ENCODE results near the gene RIMKLB. TPM values are rescaled to one million over a fixed set of nuclear protein-coding genes. Genes with fewer than 3 reads are reported as not detected.
"Not testable (repeated sequence)": the region's sequence is repeated elsewhere in the genome, so short reads cannot be mapped to it uniquely, and the experiment has no call there.

Gene RIMKLB
- total RNA-seq, 2 donors from 2014 or later = 14.4 to 72.4 TPM

DNA sequence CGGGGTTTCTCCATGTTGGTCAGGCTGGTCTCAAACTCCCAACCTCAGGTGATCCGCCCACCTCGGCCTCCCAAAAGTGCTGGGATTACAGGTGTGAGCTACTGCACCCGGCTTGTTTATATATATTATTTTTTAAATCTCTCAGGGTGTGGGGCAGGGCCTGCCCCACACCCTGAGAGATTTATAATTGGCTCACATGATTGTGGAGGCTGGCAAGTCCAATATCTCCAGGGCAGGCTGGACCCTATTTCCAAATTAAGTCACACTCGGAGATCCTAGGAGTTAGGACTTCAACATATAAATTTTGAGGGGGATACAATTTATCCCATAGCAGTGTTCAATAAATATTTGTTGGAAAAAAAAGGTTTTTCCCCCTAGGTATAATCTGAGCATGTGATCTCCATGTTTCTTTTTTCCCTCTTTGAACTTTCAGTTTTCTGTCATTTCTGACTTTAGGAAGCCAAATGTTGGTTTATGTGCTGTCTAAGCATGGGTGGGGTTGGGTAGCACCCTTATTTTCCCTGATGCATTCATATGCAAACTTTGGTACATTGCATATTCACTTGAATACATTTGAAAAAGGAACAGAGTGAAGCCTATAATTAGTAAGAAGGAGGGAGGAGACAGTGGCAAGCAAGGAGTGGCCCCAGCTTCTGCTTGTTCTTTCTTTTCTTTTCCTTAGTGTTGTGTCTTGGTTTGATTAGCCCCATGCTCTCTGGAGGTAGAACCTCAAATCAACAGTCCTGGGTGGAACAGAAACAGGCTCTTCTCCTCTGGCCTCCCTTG, 116.0 kb downstream of the RIMKLB start:
- H3K27ac ChIP-seq = no peak overlapping the region
- intact Hi-C loops (cut with DNase I) = no loop called here
- DNase-seq (ENCODE audit: low spot score) = no peak
- WGBS = 70% methylated on average over 5 of the region's 5 CpGs
- no peaks in the 10 kb centered on the region for H3K36me3 ChIP-seq
- no peaks in the 10 kb centered on the region for H3K27me3 ChIP-seq (replicated peaks; ENCODE audit: insufficient read depth)
- TF ChIP-seq, protein P1, sequence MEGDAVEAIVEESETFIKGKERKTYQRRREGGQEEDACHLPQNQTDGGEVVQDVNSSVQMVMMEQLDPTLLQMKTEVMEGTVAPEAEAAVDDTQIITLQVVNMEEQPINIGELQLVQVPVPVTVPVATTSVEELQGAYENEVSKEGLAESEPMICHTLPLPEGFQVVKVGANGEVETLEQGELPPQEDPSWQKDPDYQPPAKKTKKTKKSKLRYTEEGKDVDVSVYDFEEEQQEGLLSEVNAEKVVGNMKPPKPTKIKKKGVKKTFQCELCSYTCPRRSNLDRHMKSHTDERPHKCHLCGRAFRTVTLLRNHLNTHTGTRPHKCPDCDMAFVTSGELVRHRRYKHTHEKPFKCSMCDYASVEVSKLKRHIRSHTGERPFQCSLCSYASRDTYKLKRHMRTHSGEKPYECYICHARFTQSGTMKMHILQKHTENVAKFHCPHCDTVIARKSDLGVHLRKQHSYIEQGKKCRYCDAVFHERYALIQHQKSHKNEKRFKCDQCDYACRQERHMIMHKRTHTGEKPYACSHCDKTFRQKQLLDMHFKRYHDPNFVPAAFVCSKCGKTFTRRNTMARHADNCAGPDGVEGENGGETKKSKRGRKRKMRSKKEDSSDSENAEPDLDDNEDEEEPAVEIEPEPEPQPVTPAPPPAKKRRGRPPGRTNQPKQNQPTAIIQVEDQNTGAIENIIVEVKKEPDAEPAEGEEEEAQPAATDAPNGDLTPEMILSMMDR (IDR thresholded peaks at IDR 0.05) = no peak
- H3K9me3 ChIP-seq = no peaks in the 10 kb centered on the region
- no peak overlapping the region for H3K4me3 ChIP-seq
- H3K4me1 ChIP-seq (replicated peaks) = no peaks in the 10 kb centered on the region

DNA sequence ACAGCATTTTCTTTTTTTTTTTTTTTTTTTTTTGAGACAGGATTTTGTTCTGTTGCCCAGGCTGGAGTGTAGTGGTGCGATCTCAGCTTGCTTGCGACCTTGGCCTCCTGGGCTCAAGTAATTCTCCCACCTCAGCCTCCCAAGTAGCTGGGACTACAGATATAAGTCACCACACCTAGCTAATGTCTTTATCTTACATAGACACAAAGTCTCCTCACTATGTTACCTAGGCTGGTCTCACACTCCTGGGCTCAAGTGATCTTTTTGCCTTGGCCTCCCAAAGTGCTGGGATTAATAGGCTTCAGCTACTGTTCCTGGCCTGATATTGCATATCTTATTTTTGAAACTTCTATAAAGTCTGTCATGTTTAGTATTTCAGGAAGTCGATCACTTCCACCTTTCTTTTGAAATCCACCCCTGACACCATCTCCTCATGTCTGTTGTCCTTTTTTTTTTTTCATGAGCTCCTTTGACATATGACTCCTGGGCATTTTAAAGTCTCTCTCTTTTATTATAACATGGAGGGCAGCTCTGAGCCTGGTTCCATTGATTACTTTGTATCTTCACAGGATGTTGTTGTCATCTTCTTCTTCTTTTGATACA, 118.8 kb downstream of the RIMKLB start:
- Histone ChIP-seq H3K9me3 (no peaks in the 10 kb centered on the region), H3K4me1 (replicated peaks) (no peaks in the 10 kb centered on the region), H3K27ac (no peak overlapping the region), H3K27me3 (replicated peaks; ENCODE audit: insufficient read depth) (no peaks in the 10 kb centered on the region), H3K36me3 (no peaks in the 10 kb centered on the region), H3K4me3 (no peak overlapping the region)
- DNase-seq (ENCODE audit: low spot score) = no peak
- WGBS = 87% methylated on average over 3 of the region's 3 CpGs
- TF ChIP-seq POLR2AphosphoS5 (IDR thresholded peaks at IDR 0.05) (no peak), POLR2A (IDR thresholded peaks at IDR 0.05) (no peak)
- TF ChIP-seq, protein P1 (IDR thresholded peaks at IDR 0.05) = no peak
- intact Hi-C loops (cut with DNase I) = no loop called here

DNA sequence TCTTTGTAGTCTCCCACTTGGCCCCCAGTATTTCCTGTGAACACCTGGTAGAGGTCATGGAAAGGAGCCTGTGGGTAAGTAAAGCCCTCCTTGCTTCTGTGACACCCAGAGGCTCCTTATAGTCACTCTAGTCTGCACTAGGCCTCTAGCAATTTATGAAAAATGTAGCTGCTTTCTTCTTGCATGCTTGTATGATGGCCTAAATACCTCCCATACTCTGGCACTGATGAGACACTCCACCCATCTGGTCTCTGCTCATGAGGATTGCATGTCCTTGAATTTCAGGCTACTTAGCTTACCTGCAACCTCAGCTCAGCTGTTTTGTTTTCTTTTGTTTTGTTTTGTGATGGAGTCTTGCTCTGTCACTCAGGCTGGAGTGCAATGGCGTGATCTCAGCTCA, 120.1 kb downstream of the RIMKLB start:
- no peak for DNase-seq (ENCODE audit: low spot score)
- no peaks in the 10 kb centered on the region for H3K36me3 ChIP-seq
- H3K27me3 ChIP-seq (replicated peaks; ENCODE audit: insufficient read depth) = no peaks in the 10 kb centered on the region
- H3K4me1 ChIP-seq (replicated peaks) = no peaks in the 10 kb centered on the region
- H3K27ac ChIP-seq = no peak overlapping the region
- no peaks in the 10 kb centered on the region for H3K9me3 ChIP-seq
- H3K4me3 ChIP-seq = no peak overlapping the region
- WGBS = 89% methylated on average over 1 of the region's 1 CpG
- no peak for TF ChIP-seq POLR2A (IDR thresholded peaks at IDR 0.05)
- no peak for TF ChIP-seq POLR2AphosphoS5 (IDR thresholded peaks at IDR 0.05)
- TF ChIP-seq, protein P1 (IDR thresholded peaks at IDR 0.05) = no peak
- intact Hi-C loops (cut with DNase I) = no loop called here

DNA sequence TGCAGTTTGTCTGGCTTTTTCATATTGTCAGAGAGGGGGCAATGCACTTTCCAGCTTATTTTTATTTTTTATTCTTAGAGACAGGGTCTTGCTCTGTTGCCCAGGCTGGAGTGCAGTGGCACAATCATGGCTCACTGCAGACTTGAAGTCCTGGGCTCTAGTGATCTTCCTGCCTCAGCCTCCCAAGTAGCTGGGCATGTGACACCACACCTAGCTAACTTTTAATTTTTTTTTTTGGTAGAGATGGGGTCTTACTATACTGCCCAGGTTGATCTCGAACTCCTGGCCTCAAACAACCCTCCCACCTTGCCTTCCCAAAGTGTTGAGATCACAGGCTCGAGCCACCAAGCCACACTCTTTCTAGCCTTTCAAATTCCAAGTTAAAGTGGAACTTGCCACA, 120.7 kb downstream of the RIMKLB start:
- Histone ChIP-seq H3K27me3 (replicated peaks; ENCODE audit: insufficient read depth) (no peaks in the 10 kb centered on the region), H3K9me3 (no peaks in the 10 kb centered on the region), H3K4me3 (no peak overlapping the region), H3K27ac (no peak overlapping the region), H3K36me3 (no peaks in the 10 kb centered on the region), H3K4me1 (replicated peaks) (peaks cover 2% of the 10 kb centered on the region)
- WGBS = 84% methylated on average over 2 of the region's 2 CpGs
- intact Hi-C loops (cut with DNase I) = no loop called here
- TF ChIP-seq POLR2AphosphoS5 (IDR thresholded peaks at IDR 0.05) = no peak
- TF ChIP-seq, protein P1 (IDR thresholded peaks at IDR 0.05) = no peak
- no peak for TF ChIP-seq POLR2A (IDR thresholded peaks at IDR 0.05)
- no peak for DNase-seq (ENCODE audit: low spot score)

DNA sequence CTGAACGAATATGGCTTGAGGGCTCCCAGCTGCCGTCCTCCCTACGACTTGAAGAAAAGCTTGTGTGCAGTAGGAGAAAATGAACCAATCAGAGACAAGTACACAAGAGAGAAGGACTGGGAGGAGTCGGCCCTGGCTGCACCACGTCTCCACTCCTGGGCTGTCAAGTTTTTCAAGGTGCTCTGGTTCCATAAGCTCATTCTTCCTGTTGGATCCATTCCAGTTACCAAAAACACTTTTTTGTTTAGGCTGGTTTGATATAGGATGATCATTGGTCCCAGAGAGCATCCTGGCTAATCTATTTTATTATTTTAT, 121.8 kb downstream of the RIMKLB start:
- TF ChIP-seq POLR2A (IDR thresholded peaks at IDR 0.05) (no peak), POLR2AphosphoS5 (IDR thresholded peaks at IDR 0.05) (no peak)
- TF ChIP-seq, protein P1 (IDR thresholded peaks at IDR 0.05) = no peak
- H3K36me3 ChIP-seq = no peaks in the 10 kb centered on the region
- H3K27ac ChIP-seq = no peak overlapping the region
- no peak overlapping the region for H3K4me3 ChIP-seq
- WGBS = 24% methylated on average over 5 of the region's 5 CpGs
- intact Hi-C loops (cut with DNase I) = no loop called here
- DNase-seq (ENCODE audit: low spot score) = no peak
- peaks cover 3% of the 10 kb centered on the region for H3K4me1 ChIP-seq (replicated peaks)
- H3K9me3 ChIP-seq = no peaks in the 10 kb centered on the region
- no peaks in the 10 kb centered on the region for H3K27me3 ChIP-seq (replicated peaks; ENCODE audit: insufficient read depth)

DNA sequence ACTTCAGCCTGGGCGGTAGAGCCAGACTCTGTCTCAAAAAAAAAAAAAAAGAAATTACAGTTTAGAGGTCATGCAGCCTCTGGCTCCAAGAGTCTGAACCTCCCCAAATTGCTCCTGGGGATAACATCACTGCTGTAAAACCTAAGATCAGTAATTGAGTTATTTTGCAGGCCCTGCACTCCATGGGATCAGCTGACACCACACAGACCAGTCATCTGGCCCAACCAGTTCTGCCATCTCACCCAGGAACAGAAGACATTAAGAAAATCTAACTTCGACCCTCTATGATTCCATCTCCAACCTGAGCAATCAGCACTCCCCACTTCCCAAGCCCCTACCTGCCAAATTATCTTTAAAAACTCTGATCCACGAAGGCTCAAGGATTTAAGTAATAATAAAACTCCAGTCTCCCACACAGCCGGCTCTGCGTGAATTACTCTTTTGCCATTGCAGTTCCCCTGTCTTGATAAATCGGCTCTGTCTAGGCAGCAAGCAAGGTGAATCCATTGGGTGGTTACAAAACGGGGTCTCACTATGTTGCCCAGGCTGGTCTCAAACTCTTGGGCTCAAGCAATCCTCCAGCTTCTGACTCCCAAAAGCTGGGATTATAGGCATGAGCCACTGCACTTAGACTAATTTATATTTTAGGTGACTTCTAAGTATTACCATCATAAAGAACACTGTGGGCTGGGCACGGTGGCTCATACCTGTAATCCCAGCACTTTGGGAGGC, 123.1 kb downstream of the RIMKLB start:
- intact Hi-C loops (cut with DNase I) = loop anchor here (5.0 kb wide), 1 partner anchor 139 kb away; no protein-coding TSS in a partner anchor
- not testable (repeated sequence) for H3K4me1 ChIP-seq (replicated peaks); H3K27ac ChIP-seq; H3K4me3 ChIP-seq; DNase-seq (ENCODE audit: low spot score); H3K36me3 ChIP-seq; H3K9me3 ChIP-seq; H3K27me3 ChIP-seq (replicated peaks; ENCODE audit: insufficient read depth)
- WGBS = 87% methylated on average over 8 of the region's 8 CpGs
